HL-60 (cell line): Measurements from ENCODE around the gene CDC42EP1.

Experiments
- DNase-seq, 2 experiments: peaks; one replicate each; pipeline ENCODE4 v3.0.0-alpha.2; 2010 to 2020; ENCODE audit warnings: low read depth in 1 of 2, low spot score in 1 of 2
- H3K27ac ChIP-seq: fragments of 250-450 bp; sonication (Bioruptor Pico); replicated peaks from 2 replicates; pipeline ENCODE4 v1.5.1; 2020; ENCODE audit warnings: mild to moderate bottlenecking, moderate library complexity
- H3K27me3 ChIP-seq: fragments of 250-450 bp; sonication (Bioruptor Pico); 2 replicates; pipeline ENCODE4 v1.5.1; 2021; ENCODE audit warnings: mild to moderate bottlenecking, moderate library complexity; ENCODE audit not compliant: insufficient read depth, poor library complexity, severe bottlenecking
- H3K4me3 ChIP-seq: replicated peaks from 2 replicates; pipeline ENCODE4 v1.5.1; 2011; ENCODE audit warnings: mild to moderate bottlenecking, control low read depth, low read length; ENCODE audit not compliant: insufficient read depth
- GABPA ChIP-seq: IDR thresholded peaks from 2 replicates; pipeline ENCODE4 v1.6.1; 2012; ENCODE audit warnings: low read depth
- POLR2AphosphoS5 ChIP-seq: IDR thresholded peaks from 2 replicates; pipeline ENCODE4 v1.6.1; 2012; ENCODE audit warnings: low read depth
- SPI1 ChIP-seq: IDR thresholded peaks from 2 replicates; pipeline ENCODE4 v1.6.1; 2012; ENCODE audit warnings: low read depth, mild to moderate bottlenecking, borderline replicate concordance
- TF ChIP-seq, protein P1 (sequence below): IDR thresholded peaks from 2 replicates; pipeline ENCODE4 v1.6.1; 2012; ENCODE audit warnings: low read depth; ENCODE audit not compliant: insufficient replicate concordance
- TF ChIP-seq, protein P2 (sequence below): IDR thresholded peaks from one replicate; pipeline ENCODE4 v1.5.1; 2011; ENCODE audit warnings: low read length, control low read depth, inconsistent platforms; ENCODE audit not compliant: insufficient read depth

The CDC42EP1 gene

DNA sequence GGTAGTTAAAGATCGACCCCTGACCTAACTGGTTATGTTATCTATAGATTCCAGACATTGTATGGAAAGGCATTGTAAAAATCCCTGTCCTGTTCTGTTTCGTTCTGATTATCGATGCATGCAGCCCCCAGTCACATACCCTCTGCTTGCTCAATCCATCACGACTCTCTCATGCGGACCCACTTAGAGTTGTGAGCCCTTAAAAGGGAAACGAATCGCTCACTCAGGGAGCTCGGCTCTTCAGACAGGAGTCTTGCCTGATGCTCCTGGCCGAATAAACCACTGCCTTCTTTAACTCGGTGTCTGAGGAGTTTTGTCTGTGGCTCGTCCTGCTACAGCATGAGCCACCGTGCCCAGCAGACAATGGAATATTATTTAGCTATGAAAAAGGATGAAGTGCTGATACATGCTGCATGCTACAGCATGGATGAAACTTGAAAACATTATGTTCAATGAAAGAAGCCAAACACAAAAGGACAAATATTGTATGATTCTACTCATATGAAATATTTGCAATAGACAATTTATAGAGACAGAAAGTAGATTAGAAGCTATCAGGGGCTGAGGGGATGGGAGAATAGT lies 31.6 kb downstream of the CDC42EP1 start:
- H3K27ac ChIP-seq, result no peak overlapping the region
- H3K4me3 ChIP-seq, result no peak overlapping the region
- no peak for DNase-seq
- TF ChIP-seq SPI1, result no peak
- TF ChIP-seq, protein P1, sequence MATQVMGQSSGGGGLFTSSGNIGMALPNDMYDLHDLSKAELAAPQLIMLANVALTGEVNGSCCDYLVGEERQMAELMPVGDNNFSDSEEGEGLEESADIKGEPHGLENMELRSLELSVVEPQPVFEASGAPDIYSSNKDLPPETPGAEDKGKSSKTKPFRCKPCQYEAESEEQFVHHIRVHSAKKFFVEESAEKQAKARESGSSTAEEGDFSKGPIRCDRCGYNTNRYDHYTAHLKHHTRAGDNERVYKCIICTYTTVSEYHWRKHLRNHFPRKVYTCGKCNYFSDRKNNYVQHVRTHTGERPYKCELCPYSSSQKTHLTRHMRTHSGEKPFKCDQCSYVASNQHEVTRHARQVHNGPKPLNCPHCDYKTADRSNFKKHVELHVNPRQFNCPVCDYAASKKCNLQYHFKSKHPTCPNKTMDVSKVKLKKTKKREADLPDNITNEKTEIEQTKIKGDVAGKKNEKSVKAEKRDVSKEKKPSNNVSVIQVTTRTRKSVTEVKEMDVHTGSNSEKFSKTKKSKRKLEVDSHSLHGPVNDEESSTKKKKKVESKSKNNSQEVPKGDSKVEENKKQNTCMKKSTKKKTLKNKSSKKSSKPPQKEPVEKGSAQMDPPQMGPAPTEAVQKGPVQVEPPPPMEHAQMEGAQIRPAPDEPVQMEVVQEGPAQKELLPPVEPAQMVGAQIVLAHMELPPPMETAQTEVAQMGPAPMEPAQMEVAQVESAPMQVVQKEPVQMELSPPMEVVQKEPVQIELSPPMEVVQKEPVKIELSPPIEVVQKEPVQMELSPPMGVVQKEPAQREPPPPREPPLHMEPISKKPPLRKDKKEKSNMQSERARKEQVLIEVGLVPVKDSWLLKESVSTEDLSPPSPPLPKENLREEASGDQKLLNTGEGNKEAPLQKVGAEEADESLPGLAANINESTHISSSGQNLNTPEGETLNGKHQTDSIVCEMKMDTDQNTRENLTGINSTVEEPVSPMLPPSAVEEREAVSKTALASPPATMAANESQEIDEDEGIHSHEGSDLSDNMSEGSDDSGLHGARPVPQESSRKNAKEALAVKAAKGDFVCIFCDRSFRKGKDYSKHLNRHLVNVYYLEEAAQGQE, result no peak
- TF ChIP-seq, protein P2, sequence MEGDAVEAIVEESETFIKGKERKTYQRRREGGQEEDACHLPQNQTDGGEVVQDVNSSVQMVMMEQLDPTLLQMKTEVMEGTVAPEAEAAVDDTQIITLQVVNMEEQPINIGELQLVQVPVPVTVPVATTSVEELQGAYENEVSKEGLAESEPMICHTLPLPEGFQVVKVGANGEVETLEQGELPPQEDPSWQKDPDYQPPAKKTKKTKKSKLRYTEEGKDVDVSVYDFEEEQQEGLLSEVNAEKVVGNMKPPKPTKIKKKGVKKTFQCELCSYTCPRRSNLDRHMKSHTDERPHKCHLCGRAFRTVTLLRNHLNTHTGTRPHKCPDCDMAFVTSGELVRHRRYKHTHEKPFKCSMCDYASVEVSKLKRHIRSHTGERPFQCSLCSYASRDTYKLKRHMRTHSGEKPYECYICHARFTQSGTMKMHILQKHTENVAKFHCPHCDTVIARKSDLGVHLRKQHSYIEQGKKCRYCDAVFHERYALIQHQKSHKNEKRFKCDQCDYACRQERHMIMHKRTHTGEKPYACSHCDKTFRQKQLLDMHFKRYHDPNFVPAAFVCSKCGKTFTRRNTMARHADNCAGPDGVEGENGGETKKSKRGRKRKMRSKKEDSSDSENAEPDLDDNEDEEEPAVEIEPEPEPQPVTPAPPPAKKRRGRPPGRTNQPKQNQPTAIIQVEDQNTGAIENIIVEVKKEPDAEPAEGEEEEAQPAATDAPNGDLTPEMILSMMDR, result no peak
- no peak for TF ChIP-seq POLR2AphosphoS5
- TF ChIP-seq GABPA, result no peak
- H3K27me3 ChIP-seq, result peaks cover 3% of the 10 kb centered on the region

DNA sequence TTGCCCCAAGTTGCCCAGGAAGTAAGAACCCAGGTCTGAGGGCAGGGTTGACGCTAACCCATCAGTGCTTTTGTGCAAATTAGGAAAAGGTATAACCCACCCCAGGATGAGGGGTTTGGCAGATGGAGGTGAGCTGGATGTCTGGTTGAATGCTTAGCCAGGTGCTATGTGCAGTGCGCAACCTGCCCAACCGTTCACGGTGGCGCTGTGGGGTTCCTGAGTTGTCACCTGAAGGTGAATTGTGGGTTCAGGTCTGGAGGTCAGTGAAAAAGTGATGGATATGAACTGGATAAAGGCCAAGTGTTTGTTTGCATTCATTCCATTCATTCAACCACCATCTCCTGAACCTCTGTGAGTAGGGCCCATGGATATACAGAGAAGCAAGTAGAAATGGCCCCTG lies 34.0 kb downstream of the CDC42EP1 start:
- peaks cover 3% of the 10 kb centered on the region for H3K27me3 ChIP-seq
- no peak for TF ChIP-seq GABPA
- TF ChIP-seq, protein P1, result no peak
- no peak for TF ChIP-seq SPI1
- TF ChIP-seq POLR2AphosphoS5, result no peak
- TF ChIP-seq, protein P2, result no peak
- DNase-seq, result no peak
- H3K4me3 ChIP-seq, result no peak overlapping the region
- no peak overlapping the region for H3K27ac ChIP-seq

DNA sequence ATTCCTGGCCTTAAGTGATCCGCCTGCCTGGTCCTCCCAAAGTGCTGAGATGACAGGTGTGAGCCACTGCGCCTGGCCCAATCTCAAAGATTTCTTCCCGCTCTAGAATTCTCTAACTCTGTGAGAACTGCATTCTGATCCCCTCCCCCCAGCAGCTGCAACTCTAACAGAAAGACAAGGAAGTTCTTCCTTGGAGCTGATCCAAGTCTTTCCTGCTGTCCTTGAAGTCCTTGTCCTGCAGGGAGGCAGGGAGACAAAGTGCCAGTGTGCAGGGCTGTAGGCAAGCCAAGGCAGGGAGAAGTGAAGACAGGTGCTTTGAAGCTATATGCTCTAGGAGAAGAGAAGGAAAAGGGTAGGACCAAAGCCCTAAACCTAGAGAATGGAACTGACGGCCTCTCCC lies 38.9 kb downstream of the CDC42EP1 start:
- no peak for DNase-seq
- TF ChIP-seq, protein P2, result no peak
- TF ChIP-seq POLR2AphosphoS5 (no peak), GABPA (no peak), SPI1 (no peak)
- TF ChIP-seq, protein P1, result no peak

More for the DNA sequence above, 38.9 kb downstream of the CDC42EP1 start:
- Histone ChIP-seq H3K27ac (no peak overlapping the region), H3K4me3 (no peak overlapping the region), H3K27me3 (peaks cover 3% of the 10 kb centered on the region)
